ENCODE data around the gene MEGF6.

DNA sequence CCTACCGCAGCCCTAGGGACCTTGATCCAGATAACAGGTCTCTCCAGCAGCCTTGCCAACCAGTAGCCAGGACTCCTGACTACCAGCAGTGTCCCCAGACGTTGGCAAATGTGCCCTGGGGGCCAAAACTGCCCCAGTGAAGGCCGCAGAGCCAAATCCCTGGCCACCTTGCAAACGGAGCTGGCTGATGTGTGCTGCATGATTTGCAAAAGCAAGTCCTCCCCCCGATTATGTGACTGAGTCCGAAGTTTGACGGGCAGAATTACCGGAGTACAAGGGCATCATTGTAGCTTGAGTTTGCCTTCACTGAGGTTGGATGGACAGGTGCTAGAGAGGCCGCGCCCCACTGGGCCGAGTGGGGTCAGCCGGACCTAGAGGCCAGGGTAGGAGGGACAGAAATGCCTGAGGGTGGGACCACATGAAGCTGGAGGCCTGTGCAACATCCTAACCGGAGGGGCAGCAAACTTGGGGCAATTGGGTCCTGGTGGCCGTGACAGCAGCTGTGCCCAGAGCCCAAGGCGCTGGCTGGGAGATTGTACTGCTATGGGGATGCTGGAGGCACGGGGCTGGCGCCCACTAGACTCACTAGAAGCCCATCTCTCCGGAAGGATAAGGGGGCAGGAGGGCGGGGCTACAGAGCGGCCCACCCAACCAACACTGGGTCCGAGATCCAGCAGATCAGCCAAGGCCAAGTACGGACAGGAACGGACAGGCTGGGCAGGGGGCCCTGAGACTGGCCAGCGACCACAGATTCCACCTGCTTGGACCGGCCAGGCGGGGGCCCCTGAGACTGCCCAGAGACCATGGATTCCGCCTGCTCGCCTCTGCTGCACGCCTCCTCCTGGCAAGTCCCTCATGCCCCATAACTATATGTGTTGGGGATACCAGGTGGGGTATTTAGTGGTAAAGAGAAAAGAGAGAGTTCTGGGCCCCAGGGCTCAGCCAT is 154.1 kb downstream of the MEGF6 start:
- no peak for TF ChIP-seq POLR2A (conservative IDR thresholded peaks at IDR 0.05)
- TF ChIP-seq, protein P1, sequence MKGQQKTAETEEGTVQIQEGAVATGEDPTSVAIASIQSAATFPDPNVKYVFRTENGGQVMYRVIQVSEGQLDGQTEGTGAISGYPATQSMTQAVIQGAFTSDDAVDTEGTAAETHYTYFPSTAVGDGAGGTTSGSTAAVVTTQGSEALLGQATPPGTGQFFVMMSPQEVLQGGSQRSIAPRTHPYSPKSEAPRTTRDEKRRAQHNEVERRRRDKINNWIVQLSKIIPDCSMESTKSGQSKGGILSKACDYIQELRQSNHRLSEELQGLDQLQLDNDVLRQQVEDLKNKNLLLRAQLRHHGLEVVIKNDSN (CRISPR knock-in tag; IDR thresholded peaks at IDR 0.05), result no peak
- no peak for TF ChIP-seq PTRF (tag; IDR thresholded peaks at IDR 0.05)
- no peak for TF ChIP-seq ZNF324 (CRISPR knock-in tag; IDR thresholded peaks at IDR 0.05)
- TF ChIP-seq, protein P2, sequence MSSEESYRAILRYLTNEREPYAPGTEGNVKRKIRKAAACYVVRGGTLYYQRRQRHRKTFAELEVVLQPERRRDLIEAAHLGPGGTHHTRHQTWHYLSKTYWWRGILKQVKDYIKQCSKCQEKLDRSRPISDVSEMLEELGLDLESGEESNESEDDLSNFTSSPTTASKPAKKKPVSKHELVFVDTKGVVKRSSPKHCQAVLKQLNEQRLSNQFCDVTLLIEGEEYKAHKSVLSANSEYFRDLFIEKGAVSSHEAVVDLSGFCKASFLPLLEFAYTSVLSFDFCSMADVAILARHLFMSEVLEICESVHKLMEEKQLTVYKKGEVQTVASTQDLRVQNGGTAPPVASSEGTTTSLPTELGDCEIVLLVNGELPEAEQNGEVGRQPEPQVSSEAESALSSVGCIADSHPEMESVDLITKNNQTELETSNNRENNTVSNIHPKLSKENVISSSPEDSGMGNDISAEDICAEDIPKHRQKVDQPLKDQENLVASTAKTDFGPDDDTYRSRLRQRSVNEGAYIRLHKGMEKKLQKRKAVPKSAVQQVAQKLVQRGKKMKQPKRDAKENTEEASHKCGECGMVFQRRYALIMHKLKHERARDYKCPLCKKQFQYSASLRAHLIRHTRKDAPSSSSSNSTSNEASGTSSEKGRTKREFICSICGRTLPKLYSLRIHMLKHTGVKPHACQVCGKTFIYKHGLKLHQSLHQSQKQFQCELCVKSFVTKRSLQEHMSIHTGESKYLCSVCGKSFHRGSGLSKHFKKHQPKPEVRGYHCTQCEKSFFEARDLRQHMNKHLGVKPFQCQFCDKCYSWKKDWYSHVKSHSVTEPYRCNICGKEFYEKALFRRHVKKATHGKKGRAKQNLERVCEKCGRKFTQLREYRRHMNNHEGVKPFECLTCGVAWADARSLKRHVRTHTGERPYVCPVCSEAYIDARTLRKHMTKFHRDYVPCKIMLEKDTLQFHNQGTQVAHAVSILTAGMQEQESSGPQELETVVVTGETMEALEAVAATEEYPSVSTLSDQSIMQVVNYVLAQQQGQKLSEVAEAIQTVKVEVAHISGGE (CRISPR knock-in tag; IDR thresholded peaks at IDR 0.05), result no peak
- no peak for TF ChIP-seq NRF1 (conservative IDR thresholded peaks at IDR 0.05 in 1 of 2, IDR thresholded peaks at IDR 0.05 in 1 of 2)
- TF ChIP-seq, protein P3, sequence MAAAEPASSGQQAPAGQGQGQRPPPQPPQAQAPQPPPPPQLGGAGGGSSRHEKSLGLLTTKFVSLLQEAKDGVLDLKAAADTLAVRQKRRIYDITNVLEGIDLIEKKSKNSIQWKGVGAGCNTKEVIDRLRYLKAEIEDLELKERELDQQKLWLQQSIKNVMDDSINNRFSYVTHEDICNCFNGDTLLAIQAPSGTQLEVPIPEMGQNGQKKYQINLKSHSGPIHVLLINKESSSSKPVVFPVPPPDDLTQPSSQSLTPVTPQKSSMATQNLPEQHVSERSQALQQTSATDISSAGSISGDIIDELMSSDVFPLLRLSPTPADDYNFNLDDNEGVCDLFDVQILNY (CRISPR knock-in tag; IDR thresholded peaks at IDR 0.05), result no peak
- no peak for TF ChIP-seq SREBF2 (CRISPR knock-in tag; IDR thresholded peaks at IDR 0.05)

Data from K562 (cell line).